HG02870 (cell line): ENCODE results near the gene AP2A2.
"Not testable (repeated sequence)": the region's sequence is repeated elsewhere in the genome, so short reads cannot be mapped to it uniquely, and the experiment has no call there.

Source experiments
- ATAC-seq: cut with Tn5 transposase; IDR thresholded peaks from one replicate; pipeline ENCODE4 v1.9.1; 2021; ENCODE audit warnings: mild to moderate bottlenecking, moderate library complexity; ENCODE audit not compliant: unreplicated experiment

The AP2A2 gene

DNA sequence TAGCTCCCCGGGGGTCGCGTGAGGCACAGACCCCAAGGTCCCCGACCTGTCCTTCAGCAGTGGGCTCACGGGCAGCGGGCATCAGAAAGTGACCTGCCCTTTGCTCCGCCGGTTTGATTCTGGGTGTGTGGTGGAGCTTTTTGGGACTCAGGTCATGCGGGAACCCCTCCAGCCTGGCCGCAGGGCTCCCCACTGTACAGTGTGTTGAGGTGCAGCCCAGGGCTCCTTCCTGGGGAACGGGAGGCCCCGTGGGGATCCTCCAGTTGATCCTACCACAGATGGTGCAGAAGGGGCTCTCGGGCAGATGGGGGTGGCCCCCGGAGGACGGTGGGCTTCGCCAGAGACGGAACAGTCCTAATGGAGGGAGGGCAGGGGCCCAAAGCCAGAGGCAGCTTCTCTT is 86.6 kb downstream of the AP2A2 start:
- ATAC-seq: no peak

DNA sequence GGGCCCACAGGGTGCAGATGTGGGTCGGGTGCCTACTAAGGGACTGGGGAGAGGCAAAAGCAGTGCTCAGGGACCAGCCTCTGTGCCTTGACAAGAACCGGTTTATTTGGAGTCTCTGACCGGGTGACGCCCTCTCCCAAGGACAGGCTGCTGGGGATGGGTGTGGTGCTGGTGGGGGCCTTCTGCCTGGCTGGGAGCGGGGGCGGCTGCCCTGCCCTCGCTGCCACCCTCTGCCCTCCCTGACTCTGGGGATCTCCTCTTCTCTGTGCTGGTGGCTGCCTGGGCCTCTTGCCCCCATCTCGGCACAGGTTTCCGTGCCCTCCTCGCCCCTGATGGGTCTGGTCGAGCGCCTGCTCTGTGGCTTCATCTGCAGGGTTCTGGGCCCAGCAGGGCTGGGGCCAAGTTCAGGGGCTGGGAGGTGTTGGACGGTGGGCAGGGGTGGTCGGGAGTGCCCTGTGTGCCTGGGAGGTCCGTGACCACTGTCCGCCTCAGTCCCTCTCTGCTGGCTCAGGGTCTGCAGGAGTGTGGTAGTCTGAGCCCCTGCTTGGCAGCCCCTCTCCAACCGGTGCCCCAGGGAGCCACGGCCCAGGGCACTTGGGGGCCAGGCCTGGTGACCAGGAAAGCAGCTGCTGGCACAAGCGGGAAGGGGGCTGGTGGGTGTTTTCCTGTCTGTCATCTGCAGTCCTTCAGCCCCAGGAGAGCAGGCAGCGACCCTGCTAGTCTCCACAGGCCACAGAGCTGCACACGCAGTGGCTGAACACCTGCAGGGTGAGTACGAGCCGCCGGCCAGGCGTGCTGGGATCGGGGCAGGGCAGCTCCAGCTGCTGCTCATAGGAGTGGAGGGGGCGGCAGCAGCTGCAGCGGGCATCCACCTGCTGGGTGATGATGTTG is 87.3 kb downstream of the AP2A2 start:
- no peak for ATAC-seq

DNA sequence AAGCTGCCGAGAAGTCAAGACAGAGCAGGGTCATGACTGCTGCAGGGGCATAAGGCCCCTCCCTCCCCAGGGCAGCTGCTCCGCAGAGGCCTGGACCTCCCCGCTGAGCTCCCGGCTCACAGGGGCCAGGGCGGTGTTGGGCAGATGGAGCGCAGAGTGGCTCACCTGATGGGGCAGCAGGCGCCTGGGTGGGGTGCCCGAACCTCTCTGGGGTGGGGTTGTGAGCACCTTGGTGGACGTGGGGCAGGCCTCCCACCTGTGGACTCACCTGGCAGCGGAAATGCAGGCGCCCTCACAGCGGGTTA is 87.9 kb downstream of the AP2A2 start:
- ATAC-seq: no peak

DNA sequence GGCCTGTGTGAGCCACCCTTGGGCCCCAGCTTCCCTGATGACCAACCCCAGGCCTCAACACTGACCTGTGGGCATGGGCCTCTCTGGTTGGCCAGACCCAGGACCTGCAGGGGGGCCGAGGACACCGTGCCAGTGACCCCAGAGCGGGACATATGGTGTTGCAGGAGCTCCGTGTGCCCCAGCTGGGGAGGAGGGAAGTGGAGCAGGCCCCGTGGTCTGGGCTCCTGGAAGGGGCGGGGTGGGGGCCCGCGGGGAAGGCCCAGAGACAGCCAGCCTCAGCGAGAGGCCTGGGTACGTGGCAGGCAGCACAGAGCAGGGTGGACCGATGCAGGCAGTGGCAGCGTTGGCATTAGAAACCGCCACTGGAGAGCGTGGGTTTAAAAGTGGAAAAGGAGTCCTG is 88.6 kb downstream of the AP2A2 start:
- no peak for ATAC-seq

DNA sequence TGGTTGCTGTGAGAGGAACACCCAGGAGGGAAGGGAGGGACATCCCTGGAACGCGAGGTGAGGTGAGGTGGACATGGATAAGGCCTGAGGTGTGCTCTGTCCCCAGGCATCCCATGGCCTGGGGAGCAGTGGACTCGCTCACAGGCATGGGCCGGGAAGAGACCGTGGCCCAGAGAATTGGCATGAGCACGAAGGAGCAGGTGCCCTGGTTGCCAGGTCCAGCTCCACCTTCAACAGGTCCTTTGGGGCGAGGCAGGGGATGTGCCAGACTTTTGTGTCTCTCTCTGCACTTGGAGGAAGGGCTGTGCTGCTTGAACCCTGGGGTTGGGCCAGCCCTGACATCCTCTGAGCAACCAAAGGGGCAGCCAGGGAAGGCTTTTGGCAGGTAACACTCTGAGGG is 89.4 kb downstream of the AP2A2 start:
- ATAC-seq: no peak

DNA sequence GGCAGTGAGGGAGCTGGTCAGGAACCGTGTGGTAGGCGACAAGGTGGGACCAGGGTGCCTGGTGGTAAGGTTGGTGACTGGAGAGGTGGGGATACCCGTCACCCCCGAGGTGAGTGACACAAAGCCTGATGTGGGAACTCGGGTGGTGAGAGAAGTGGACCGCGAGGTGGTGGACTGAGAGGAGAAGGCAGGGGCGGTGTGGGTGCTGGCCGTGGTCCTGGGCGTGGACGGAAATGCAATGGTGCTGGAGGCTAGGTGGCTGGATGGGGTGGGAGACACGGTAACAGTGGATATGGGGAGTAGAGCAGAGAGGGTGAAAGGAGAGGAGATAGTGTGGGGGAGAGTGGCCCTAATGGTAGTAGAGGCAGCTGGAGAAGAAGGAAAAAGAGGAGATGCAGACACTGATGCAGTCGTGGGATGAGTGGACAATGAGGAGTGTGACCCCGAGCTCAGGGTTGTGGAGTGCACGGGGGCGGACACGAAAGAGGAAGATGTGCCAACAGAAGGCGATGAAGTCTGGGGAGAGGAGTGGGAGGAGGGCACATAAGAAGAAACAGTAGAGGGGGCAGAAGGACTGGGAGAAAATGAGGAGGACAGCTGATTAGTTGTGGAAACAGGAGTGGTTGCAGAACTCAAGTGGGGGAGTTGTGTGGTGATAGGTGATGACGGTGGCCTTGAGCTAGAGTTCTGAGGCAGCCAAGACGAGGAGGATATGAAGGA is 90.3 kb downstream of the AP2A2 start:
- no peak for ATAC-seq

DNA sequence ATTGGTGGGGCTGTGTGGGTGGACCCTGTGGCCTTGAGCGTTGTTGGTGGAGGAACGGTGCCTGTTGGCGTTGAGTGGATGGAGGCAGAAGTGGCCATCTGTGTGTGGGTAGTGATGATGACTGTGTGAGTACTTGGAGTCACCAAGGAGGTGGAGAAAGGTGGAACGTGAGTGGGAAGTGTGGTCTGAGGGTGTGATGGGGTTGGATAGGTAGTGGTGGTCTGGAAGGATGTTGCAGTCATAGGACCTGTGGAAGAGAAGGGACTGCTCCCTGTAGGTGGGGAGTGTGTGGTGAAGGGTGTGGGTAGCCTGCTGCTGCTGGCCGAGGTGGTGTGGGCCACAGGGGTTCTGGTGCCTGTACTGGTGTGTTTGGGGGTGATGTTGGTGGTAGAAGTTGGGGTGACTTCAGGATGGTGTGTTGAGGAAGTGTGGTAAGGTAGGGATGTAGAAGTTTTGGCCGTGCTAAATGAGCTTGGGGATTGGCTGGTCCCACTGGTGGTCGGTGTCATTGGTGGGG is 91.0 kb downstream of the AP2A2 start:
- not testable (repeated sequence) for ATAC-seq

DNA sequence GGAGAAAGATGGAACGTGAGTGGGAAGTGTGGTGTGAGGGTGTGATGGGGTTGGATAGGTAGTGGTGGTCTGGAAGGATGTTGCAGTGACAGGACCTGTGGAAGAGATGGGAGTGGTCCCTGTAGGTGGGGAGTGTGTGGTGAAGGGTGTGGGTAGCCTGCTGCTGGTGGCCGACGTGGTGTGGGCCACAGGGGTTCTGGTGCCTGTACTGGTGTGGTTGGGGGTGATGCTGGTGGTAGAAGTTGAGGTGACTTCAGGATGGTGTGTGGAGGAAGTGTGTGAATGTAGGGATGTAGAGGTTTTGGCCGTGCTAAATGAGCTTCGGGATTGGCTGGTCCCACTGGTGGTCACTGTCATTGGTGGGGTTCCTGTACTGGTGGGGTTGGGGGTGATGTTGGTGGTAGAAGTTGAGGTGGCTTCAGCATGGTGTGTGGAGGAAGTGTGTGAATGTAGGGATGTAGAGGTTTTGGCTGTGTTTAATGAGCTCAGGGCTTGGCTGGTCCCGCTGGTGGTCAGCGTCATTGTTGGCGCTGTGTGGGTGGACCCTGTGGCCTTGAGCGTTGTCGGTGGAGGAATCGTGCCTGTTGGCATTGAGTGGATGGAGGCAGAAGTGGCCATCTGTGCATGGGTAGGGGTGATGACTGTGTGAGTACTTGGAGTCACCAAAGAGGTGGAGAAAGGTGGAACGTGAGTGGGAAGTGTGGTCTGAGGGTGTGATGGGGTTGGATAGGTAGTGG is 91.8 kb downstream of the AP2A2 start:
- ATAC-seq: no peak

DNA sequence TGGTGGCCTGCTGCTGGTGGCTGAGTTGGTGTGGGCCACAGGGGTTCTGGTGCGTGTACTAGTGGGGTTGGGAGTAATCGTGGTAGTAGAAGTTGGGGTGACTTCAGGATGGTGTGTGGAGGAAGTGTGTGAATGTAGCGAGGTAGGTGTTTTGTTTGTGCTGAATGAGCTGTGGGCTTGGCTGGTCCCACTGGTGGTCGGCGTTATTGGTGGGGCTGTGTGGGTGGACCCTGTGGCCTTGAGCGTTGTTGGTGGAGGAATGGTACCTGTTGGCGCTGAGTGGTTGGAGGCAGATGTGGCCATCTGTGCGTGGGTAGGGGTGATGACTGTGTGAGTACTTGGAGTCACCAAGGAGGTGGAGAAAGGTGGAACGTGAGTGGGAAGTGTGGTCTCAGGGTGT is 92.4 kb downstream of the AP2A2 start:
- no peak for ATAC-seq

DNA sequence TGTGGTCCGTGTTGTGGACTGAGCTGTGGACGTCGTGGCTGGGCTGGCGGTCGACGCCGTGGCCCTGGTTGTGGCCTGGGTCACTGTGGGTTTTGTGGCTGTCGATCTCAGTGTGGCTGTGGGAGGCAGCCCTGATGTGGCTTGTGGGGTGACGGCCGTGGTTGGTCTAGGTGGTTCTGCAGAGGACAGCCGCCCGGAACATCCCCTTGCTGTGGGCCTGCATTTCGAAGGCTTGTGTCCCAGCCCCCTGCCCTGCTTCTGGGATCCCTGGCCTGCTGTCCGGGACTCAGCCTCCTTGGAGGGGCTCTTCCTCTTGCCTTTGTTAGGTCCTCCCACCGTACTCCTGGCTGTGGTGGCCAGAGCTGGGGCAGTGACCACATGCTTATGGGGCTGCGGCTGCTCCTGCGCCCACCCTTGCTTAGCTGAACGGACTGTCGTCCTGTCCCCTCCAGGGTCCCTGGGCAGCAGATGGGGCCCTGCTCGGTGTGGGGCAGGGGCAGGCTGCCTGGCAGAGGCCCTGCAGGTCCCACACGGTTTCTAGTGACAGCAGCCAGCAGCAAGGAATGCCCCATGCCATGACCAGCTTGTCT is 93.7 kb downstream of the AP2A2 start:
- ATAC-seq: no peak

DNA sequence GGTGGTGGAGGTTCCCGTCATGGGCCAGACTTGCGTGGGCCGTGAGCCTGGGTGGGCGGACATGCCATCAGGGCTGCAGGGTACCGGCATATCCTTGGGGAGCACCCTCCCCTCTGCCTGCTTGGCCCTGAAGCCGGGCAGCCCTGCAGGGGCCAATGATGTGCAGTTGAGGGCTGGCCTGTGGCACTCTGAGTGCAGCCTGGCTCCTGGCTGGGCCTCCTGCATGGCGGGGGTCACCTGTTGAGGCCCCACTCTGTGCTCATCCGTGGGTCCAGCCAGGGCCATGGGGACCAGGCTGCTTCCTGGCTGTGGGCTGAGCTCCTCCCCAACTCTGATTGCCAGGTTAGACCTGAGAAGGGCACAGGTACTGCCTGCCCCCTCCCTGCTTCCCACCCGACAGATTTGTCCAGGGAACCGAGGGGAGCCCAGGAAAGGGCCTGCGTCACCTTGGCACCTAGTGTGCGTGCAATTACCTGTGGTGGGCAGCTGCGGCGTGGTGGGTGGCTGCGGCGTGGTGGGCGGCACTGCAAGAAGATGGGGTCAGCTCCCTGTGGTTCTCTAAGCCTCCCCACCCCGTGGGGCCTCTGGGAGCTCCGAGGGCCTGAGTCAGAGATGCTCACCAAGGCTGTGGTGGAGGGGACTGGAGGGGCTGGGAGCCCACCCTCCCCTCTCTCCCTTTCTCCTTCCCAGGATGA is 94.7 kb downstream of the AP2A2 start:
- no peak for ATAC-seq

DNA sequence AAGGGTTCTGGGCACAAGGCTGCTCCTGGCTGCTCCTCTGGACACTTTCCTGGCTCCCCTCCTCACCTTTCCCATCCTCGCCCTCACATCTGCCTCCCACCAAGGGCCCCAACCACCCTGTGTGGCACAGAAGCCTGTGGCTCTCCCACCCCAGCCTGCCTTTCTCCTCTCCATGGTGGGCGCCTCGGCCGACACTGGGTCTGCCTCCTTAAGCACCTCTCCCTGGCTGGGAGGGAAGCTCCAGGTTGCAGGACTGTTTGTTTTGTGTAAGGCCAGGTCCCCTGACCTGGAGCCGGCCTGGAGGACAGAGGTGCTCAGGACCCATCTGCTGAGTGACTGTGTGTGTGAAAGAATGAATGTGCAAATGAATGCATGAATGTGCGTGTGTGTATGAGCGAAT is 96.7 kb downstream of the AP2A2 start:
- no peak for ATAC-seq

DNA sequence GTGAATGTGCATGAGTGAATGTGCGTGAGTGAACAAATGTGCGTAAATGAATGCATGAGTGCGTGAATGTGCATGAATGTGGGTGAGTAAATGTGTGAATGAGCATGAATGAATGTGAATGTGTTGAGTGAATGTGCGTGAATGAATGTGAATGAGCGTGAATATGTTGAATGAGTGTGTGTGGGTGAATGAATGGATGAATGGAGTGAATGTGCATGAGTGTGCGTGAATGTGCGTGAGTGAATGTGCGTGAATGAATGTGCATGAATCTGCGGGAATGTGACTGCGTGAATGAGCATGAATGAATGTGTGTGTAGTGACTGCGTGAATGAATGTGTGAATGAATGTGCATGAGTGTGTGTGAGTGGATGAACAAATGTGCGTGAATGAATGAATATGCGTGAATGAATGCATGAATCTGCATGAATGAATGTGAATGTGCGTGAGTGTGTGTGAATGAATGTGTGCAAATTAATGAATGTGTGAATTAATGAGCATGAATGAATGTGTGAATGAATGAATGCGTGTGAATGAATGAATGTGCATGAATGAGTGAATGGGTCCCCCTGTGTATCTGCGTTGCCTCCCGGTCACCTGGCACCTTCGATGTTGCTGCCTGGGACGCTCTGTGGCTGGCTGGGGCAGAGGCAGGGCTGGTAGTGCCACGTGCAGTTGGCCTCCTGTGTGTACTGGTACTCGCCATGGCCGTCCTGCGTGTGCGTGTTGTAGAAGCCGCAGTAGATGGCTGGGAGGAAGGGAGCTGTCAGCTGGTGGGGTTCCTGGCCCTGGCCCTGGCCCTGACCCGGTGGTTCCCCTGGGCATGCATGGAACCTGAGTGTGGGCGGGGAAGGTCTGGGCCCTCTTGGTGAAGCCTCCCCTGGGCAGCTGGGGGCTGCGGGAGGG is 97.5 kb downstream of the AP2A2 start:
- ATAC-seq: no peak

DNA sequence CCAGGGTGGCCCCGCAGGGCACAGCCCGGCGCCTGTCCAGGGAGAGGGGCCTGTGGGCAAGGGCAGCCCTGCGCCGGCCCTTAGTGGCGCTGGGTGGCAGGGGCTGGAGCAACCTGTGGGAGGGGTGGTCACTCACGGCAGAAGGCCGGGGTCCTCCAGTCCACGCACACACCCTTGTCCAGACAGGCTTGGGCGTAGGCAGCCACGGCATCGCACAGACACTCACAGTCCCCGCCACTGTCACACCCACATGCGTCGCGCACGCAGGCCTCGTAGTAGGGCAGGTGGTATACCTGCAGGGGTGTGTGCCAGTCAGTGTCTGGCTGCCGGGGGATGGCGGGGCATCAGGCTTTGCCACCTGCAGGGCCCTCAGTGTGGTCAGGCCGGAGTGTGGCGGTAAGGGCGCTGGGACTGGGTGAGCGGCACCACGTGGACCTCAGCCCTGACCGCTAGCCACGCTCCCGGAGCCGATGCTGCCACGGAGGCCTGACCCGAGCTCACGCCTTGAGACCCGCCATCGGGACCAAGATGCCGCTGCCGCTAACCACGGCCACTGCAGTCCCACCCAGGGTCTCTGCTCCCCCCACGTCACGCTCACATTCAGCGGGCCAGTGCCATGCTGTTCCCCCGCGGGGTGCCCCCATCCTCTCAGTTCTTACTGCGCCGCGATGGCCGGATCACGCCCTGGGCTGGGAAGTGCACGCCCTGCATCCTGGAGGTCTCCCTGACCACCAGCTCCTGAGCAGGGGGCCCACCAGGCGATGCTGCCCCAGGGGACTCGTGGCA is 98.3 kb downstream of the AP2A2 start:
- ATAC-seq: no peak

DNA sequence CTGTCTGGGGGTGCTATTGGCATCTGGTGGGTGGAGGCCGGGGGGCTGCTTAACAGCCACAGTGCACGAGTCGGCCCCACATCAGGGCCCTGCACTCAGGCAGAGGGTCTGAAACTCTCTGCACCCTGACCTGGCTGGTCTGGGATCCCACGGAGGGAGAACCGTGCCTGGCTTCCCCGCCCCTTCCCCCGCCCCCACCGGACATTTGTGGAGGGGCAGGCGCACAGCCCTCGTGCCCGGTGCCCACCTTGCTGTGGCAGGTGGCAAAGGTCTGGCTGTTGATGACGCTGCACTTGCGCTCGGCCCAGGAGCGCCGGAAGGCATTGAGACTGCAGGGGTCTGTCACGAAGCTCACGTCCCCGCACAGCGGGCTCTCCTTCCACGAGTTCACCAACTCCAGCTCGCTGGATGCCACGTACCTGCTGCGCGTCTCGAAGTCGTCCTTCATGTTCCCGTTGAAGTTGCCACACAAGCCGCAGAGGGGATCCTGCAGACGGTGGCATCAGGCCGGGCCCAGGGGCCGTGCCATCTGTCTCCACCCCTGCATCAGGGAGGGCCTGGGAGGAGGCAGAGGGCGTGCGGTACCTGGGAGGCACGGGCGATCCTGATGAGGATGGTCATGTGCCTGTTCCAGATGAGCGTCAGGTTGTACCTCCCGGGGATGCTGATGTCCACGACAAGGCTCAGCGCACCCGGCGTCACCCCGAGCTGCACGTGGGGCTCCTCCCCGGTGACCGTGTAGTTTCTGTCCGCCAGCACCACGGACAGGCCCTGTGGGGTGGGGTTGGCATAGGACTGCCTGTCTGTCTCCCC is 99.1 kb downstream of the AP2A2 start:
- ATAC-seq: no peak

DNA sequence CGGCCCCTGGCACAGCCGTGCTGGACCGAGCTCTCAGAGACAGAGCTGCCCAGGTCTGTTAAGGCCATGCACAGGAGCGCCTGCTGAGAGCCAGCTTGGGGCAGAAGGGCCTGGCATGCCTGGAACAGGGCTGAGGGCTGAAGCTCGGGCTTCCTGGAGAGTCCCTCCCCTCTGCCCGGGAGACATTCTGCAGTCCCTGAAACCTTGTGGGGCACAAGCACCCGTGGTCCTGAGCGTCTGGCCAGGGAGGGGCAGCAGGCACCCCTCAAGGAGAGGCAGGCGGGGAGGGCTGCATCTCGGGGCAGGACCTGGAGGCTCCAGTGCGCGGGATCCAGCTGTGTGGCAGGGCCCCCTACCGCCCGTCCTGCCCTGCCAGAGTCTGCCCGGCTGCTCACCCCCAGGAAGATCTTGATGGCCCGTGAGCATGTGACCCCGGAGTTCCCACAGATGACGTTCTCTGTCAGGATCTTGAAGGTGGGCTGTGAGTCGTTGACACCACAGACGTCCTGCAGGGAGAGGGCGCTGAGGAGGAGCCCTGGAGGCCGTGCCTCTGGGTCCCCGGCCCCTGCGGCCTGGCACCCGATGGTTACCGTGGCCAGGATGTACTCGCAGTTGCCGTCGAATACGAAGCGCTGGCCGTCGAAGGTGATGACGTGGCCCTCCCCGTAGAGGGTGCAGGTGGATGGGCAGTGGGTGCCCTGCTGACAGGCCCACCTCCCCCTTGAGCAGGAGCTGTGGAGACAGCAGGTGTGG is 99.9 kb downstream of the AP2A2 start:
- no peak for ATAC-seq

DNA sequence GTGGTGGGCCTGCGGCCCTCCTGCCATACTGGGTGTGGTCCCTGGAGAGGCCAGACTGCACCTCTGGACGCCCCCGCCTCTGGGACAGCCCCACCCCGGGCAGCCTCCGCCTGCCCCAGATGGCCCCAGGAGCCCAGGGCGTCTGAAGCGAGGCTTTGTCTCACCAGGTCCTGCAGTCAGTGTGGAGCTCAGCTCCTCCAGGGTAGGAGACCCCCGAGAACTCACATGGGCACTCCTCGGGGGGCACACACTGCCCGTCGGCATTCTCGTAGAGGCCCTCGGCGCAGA is 100.4 kb downstream of the AP2A2 start:
- no peak for ATAC-seq
